Hepatic stellate cell (primary cell): Measurements from ENCODE around the gene LDB2.
"Not testable (repeated sequence)": the region's sequence is repeated elsewhere in the genome, so short reads cannot be mapped to it uniquely, and the experiment has no call there.

Source experiments
- DNase-seq: peaks from one replicate; pipeline ENCODE4 v3.0.0; 2011; ENCODE audit warnings: low spot score

The LDB2 gene

DNA sequence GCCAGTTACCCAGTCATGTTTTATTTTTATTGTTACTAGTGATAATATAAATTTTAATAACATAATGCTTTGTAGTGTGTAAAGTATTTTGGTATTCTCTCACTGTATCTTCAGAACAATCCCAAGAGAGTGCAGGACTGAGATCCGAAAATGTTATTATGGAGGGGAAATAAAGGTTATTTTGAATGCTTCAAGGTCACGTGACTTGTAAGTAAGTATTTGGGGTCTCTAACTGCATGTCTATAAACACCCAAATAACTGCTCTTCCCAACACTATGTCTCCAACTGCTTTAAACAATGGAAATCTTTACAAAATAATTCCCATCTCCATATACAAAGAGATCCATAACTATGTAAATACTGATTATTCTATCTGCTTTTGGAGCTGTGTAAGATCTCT, 302.2 kb downstream of the LDB2 start:
- DNase-seq: no peak

- no peak for DNase-seq
Observed at GRCh38 chr4:16594128-16594527, 304.3 kb downstream of the LDB2 start.

GRCh38 chr4:16593386-16593785, 305.1 kb downstream of the LDB2 start:
- no peak for DNase-seq

GRCh38 chr4:16591272-16591826, 307.1 kb downstream of the LDB2 start:
- DNase-seq: no peak

DNA sequence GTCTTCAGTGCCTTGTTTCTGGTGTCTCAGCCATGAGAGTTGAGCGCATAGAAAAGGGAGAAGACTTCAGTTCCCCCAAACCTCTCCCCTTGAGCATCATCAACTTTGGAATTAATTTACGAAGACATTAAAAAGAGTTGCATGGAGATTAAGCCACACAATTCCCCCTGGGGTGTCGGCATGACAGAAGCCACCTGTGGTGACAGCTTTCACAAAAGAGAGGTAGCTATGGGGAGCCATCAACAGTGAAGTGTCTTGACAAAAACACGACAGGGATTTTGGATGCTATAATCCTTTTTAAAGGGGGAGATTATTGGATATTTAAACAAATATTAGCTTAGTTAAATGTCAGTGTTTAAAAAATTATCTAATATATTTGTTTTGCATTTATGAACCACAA, 307.6 kb downstream of the LDB2 start:
- DNase-seq: no peak

GRCh38 chr4:16588651-16589050, 309.8 kb downstream of the LDB2 start:
- no peak for DNase-seq

- no peak for DNase-seq
Observed at GRCh38 chr4:16588149-16588548, 310.3 kb downstream of the LDB2 start.

DNA sequence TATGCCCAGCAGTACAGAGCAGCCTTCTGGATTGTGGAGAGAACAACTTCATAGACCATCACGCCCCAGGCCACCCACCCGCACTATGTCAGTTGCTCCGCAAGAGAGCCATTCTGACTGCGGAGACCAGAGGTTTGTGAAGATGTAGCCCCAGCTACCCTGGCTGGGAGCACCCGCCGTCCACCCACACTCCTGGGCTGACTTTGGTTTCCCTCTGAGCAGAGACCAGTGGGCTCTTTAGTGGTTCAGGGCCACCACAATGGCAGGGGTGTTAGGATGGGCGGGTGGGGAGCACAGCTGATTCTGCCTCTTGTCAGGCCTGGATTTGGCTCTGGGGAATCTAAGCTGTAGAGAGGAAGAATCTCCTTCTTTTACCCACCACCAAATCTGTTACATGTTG, 313.4 kb downstream of the LDB2 start:
- DNase-seq: no peak

- no peak for DNase-seq
Observed at GRCh38 chr4:16583764-16584163, 314.7 kb downstream of the LDB2 start.

DNA sequence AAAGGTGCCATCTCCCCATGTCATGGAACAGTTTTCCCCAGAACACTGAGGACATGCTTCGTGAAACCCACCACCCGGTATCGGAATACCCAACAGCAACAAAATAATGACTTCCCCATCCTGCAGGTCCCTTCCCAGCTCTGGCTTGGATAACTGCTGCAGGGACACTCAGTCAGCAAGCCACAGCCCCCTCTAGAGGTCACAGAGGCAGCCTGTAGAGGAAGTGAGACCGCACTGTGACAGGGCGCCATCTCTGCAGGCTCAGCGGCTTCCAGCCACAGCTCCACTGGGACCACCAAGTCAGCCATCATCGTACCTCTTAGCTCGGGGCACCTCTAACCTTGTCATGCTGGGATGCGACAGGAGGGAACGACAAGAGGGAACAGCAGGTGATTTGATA, 315.9 kb downstream of the LDB2 start:
- DNase-seq: no peak

DNA sequence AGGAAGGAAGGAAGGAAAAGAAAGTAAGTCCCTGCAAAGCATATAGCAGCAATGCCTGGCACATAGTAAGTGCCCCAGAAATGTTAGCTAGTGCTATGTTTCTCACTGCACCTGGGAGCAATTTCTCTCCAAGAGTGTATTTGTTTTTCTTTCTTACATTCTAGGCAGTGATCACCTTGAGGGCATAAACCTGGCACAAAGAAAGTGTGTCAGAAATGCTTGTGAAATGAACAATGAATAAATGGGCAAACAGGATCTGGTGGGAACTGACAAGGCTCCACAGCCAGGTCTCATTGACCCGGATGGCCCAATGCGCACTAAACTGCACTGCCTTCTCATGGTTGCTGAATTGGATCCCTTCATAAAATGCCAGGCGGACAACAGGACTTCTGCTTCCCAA, 316.4 kb downstream of the LDB2 start:
- no peak for DNase-seq

- DNase-seq: no peak
Observed at GRCh38 chr4:16581117-16581516, 317.3 kb downstream of the LDB2 start.

GRCh38 chr4:16580514-16580913, 317.9 kb downstream of the LDB2 start:
- DNase-seq: no peak

DNA sequence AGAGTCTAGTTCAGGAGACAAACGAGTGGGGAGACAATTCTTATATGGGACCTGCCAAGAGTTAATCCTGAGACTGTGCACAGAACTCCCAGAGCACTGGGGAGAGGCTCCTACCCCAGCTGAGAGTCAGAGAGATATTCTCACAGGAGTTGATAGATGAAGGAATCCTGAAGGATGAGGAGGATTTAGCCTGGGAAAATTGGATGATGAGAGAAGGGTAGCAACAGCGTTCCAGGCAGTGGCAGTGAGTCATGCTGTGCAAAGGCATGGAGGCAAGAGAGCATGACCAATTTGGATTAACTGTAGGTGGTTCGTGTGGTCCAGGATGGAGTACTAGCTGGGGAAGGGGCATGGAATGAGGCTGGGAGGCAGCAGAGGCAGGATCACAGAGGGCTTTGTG, 318.6 kb downstream of the LDB2 start:
- no peak for DNase-seq

DNA sequence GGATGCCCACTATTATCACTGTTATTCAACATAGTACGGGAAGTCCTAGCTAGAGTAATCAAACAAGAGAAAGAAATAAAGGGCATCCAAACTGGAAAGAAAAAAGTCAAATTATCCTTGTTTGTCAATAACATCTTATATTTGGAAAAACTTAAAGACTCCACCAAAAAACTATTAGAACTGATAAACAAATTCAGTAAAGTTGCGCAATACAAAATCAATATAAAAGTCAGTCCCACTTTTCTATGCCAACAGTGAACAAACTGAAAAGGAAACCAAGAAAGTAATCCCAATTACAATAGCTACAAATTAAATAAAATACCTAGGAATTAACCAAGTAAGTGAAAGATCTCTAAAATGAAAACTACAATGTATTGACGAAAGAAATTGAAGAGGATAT, 321.3 kb downstream of the LDB2 start:
- DNase-seq: no peak

GRCh38 chr4:16574981-16575380, 323.5 kb downstream of the LDB2 start:
- DNase-seq: no peak

DNA sequence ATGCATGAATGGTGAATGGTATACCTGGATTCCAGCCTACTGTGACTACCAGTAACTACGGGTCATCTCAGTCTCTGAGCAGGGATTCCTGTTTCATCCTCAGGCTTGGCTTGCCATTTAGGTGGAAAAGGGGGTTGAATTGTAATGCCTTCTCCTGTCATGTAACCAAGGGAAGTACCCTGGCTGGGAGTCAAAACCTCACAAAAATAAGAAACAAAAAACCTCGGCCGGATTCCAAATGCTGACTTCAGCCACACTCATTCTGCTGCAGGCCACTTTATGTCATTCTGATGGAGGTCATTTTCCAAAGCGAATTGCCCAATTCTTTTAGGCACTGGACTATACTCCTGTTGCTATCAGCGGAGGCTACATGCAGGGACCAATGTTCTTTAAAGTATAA, 324.7 kb downstream of the LDB2 start:
- DNase-seq: peak; percentile 21

DNA sequence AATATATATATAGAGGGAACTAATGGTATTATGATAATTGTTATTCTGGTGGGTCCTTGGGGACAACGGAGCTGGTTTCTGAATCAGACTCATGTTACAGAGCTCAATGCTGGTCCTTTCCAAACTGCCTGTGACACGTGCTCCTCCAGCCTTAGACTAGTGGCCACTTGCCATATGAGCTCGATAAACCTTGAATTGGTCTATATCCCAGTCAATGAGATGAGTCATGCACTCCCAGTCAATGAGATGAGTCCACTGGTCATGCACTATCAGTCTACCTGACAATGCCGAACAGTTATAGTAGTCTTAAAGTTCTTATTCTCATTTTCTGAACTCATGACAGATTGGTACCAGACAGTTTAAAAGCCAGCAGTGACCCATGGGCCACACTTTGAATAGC, 325.2 kb downstream of the LDB2 start:
- no peak for DNase-seq

DNA sequence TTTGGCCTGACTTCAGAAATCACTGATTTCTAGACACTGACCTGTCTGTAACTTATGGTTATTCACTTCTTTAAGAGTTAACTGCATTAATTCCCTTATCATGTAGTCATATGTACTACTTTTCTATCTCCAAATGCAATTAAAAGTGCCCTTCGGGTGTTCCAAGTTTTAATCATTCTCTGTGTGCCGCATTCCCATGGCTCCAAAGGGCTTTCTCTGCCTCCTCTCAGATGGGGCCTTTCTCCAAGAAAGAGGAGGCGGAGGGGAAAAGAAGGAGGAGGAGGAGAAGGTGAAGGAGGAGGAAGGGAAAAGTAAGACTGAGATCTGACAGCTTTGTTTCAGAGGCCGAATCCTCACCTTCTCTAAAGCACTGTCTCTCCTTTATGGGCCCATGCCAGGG, 325.8 kb downstream of the LDB2 start:
- no peak for DNase-seq

- DNase-seq: no peak
Observed at GRCh38 chr4:16572161-16572560, 326.3 kb downstream of the LDB2 start.

GRCh38 chr4:16569790-16570189, 328.7 kb downstream of the LDB2 start:
- DNase-seq: no peak

GRCh38 chr4:16557316-16557715, 341.1 kb downstream of the LDB2 start:
- DNase-seq: not testable (repeated sequence)

DNA sequence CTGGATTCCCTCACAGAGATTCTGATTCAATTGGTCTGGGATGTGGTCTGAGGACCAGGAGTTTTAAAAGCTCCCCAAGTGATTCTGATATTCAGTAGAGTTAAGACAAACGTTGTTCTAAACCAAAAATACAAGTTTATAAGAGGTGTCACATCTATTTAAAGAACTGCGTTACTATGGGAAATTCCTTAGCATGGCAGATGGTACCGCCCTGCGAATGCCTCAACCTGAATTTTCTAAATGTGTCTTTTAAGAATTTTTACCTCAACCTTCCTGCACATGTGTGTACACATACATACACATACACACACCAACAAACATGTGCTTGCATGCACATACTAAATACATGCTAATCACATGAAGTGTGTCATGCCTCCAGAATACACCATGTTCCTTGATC, 343.3 kb downstream of the LDB2 start:
- DNase-seq: no peak

DNA sequence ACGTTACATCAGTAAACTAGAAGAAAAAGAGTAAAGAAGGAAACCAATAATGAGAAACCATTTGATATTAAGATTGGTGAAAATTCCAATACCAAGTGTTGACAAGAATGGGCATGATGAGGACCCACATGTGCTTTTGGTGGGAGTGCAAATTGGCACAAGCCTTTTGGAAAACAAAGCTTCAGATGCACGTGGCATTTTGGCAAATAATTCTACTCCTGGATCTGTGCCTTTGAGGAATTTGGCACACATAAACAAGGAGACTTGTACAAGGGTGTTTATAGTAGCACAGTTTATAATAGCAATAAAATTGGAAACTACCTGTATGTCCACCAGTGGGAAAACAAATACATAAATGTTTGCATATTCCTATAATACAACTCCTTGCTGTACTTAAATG, 347.9 kb downstream of the LDB2 start:
- DNase-seq: no peak

GRCh38 chr4:16545656-16546055, 352.8 kb downstream of the LDB2 start:
- DNase-seq: no peak
